ENCODE results near the gene COPB2.
"Not testable (repeated sequence)": the region's sequence is repeated elsewhere in the genome, so short reads cannot be mapped to it uniquely, and the experiment has no call there.

COPB2 gene

DNA sequence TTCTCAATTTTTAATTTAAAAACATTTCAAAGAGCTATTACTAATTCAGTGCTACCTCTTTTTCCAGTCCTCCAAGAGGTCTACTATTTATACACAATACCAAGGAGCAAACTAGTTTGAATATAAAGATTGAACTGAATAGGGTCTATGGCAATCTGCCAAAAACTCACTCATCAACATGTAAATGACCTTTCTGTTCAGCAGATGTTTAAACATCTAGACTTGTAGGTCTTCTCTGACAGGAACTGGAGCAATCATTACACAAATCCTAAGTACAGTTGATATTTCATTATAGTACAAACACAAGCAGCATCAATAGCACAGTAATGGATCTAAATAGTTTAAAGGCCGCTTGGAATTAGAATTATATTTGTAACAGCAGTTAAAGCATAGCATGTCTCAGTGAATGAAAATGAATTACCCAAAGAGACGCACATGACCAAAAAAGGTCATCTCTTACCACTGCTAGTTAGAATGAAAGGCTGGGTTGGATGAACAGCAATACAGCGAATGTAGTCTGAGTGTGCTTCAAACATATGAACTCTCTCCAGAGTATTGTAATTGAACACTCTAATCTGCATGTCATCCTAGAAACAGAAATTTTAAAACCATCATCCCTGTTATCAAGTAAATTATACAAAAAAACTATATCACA, 10.7 kb downstream of the COPB2 start:
- no peak for FAIRE-seq

DNA sequence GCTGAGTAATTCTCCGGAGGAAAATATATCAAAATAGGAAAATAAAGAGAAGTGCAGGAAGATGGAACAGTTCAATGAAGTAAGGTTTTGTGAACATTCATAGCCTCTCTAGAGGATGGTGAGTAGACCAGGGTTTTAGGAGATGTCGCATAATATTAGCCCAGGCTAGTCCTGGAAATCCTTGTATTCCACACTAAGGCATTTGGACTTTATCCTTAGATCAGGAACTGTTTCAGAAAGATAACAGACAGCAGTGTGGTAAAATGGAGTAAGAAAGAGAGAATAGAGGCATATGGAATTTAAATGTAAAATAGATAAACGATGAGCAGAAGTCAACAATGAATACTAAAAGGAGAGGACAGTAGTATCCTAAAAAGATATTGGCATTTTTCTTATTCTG, 12.1 kb downstream of the COPB2 start:
- FAIRE-seq: no peak

DNA sequence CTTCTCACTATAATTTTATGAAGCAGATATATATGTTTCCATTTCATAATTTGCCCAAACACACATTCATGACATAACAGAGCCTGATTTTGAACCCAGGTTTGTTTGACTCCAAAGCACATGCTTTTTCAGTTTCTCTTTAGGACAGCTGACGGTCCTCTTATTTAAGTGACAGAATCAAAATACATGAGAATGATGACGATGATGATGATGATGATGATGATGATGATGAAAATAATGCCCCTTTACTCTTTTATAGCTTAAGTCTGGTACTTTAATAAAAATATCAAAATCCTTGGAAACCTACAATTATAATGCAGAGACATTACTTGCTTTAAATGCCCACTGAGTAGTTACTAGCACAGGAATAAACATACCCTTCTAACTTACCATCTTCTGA, 15.3 kb downstream of the COPB2 start:
- FAIRE-seq: no peak

DNA sequence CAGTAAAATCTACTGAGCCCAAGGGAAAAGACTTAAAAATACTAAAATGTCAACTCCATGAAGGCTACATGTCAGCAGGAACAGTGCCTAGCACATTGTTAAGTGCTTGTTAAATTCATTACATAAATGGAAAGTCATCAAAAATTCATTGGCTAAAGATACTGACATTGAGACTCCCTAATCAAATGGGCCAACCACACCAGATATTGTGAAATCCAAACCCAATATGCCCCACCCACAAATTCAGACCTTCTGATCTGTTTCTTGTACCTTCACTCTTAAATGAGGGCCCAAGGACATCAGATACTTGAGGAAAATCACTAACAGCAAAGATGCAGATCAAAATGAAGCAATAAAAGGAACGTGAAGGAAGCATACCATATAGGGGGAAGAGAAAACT, 24.9 kb downstream of the COPB2 start:
- FAIRE-seq: no peak

DNA sequence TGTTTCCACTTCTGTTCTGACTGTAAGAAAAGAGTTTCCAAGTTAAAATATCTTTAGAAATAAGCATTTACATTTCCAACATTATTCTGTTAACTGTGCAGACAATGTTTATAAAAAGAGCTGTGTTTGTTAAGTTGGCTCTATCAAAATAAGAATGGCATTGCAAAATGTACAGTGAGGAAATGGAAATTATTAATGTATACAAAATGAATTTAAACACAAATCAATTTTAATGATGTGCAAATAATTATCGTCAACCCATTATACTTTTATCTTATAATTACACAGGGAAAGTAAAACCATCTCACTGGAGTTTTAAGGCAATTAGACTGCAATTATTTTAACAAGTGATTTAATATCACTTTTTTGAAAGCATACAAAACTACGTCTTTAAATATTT, 28.2 kb downstream of the COPB2 start:
- FAIRE-seq: no peak

DNA sequence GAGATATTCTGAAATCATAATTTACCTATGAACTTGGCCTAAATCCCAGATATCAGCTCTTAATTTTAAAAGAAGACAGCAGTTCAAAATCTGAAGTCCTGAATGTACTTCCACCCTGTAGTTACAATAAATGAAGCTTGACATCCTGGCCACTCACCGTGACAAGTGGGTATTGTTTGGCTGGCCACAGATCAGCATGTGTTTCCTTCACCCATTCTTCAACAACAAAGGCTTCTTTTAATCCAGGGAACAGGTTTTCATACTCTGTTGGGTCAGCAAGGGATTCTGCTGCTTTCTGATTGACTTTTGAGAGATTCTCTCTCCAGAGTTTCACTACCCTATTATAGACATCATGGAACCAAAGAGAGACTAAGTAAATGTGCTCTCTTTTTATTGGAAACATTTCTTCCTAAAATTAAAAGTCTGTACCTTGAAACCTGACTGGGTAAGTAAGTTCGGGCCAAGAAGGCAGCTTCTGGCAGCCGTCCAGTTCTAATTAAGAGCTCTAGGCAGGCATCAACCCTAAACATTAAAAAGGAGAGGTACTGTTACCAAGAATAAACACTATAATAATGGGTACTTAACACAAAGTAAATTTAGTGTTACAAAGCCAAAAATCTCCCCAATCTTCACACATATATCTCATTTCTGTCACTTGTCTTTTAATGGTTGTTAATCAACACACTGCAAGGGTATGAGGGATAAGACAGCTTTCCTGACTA, 30.4 kb downstream of the COPB2 start:
- FAIRE-seq: no peak

DNA sequence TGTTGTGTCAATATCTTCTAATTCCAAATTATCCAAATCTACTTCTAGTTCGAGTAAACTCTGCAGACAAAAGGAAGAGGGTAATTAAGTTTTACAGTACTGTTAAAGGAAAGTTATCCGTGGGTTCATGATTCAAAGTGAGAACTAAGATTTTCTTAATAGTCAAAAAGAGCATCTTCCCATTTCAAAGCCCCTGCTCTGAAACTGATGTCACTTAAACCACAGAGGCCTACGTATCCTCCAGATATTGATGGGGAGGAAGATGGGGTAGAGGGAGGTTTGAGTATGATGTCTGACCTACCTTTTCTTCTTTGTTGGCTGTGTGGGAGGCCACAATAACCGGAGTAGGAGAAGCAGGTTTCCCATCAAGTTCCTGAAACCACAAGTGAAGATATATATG, 31.5 kb downstream of the COPB2 start:
- no peak for FAIRE-seq

DNA sequence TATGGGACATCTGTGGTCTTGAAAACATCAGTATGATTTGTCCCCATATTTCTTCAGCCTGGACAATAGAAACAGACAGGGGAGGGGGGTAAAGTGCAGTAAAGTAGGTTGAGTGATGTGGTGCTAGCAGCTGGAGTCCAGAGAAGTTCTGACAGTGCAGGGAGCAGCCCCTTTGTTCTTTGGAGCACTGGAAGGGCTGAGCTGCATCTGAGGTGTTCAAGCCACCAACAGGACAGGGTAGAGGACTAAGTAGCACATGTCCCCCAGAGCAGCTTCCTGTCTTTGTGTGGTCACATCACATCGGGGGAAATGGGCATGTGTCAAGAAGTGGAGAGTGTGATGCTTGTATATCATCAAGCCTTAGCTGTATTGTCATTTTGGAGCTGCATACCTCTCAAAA, 33.6 kb downstream of the COPB2 start:
- no peak for FAIRE-seq

DNA sequence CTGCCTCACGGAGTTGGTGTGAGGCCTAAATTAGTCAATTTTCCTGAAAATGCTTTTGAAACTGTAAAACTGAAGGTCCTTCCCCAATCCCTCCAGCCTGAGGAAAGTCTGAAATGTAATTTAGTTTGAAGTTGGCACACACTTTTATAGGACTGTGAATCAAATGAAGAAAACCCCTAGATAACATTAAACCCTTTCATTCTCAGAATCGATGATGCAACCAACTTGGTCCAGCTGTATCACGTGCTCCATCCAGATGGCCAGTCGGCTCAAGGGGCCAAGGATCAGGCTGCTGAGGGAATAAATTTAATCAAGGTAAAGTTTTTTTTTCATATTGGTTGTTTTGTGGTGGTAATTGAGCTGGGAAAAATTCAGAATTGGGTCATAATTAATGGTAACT, 34.0 kb downstream of the COPB2 start:
- FAIRE-seq: no peak

DNA sequence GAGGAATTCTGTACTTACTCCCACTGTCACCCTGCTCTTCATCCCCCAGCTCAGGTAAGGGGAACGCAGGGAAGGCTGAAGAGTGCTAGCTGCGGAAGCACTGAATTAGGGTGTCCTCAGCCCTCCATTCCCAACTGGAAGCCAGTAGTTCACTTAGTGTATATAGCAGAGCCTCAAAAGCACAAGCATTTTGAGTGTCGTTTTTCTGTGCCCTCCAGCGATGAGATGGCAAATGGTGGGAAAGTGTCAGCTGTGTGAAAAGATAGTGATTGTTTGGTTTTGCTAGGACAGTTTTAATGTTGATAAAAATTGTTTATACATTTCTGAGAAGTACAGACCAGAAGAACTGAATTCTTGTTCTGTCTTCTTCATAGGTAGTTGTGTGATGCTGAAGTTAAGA, 34.8 kb downstream of the COPB2 start:
- no peak for FAIRE-seq

DNA sequence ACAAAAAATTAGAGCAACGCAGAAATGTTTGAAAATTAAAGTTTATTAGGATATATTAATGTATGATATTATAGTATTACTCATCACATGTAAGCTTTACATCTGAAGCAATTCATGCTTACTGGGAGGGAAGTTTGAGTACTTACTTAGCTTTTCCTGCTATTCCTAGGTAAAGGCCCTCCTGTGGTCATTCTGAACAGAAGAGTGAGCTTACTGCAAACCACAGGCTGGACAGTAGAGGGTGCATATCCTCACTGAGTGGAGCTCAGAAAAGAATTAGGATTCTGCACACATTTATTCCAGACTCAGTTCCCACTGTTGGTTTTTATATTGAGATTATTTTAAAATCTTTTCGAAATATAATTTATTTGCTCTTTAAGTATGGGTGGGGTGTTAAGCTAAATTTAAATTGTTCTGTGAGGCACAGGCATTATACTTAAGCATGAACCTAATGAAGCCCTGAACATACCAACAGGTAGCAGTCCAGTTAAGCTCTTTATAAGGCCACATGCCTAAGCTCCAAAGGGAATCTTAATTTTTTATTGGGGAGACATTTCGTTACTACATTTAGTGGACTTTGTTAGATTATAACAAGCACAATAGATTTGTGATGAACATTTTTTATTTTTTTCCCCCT, 35.4 kb downstream of the COPB2 start:
- FAIRE-seq: peak; percentile 89

DNA sequence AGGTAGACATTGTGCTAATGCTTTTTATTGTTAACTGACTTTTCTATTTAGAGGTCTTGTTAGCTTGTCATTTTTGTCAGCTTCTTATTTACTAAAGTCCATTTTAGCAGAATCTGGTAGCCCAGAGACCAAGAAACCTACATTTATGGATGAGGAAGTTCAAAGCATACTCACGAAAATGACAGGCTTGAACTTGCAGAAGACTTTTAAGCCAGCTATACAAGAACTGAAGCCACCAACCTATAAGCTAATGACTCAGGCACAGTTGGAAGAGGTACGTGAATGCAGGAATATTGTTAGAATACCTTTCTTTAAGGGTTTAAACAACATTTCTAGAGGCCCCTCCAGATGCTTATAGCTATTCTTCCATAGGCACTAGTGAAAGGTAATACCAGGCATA, 42.7 kb downstream of the COPB2 start:
- FAIRE-seq: no peak

DNA sequence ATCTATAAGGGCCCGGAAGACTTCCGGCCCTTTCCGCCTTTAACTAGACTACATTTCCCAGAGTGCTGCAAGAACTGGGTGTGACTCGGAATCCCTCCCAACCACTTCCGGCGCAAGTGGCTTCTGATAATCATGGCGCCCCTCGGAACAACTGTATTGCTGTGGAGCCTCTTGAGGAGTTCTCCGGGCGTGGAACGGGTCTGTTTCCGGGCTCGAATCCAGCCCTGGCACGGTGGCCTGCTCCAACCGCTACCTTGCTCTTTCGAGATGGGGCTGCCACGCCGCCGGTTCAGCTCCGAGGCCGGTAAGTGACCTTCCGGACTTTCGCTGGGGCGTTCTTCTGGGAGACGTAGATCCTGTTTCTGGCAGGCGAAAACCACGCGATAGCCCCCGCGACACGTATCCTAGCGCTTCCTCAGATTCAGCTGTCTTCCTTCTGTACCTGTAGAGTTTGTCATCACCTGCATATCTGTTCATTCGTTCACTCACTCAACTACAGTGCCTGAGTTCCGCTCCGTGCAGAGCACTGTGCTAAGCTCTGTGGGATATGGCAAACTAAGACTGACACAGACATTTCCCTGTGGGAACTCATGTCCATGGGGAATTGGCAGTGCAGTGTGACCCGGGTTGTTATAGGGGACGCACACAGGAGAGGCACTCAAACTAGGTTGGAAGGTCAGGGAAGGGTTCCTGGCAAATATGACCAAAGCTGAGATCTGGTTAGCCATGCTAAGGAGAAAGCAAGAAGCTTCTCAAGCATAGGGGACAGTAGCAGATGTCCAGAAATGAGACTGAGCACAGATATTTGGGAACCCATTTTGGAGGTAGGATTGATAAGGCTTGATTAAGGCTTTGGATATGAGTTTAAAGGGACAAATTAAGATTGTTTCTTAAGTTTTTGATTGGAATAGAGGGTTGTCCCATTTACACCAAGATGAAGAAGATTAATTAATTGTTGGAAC, 45.3 kb downstream of the COPB2 start, which contains the start of gene MRPS22:
MRPS22 (plus strand) TSS at position 126 of the 962 bp plus-strand sequence; CDS start at position 133, 7 bp downstream.
- FAIRE-seq: peak; percentile 60

DNA sequence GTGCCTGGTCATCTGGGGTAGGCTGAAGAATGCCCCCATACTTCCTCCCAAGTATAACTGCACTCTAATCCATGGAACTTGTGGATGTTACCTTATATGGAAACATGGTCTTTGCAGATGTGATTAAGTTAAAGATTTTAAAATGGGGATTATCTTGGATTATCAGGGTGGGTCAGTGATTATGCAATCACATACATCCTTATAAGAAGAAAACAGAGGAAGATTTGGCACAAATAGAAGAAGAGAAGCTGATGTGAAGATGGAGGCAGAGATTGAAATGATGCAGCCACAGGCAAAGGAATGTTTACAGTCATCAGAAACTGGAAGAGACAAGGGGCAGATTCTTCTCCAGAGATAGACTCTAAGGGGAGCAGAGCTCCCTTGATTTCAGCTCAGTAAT, 47.4 kb downstream of the COPB2 start:
- FAIRE-seq: no peak

DNA sequence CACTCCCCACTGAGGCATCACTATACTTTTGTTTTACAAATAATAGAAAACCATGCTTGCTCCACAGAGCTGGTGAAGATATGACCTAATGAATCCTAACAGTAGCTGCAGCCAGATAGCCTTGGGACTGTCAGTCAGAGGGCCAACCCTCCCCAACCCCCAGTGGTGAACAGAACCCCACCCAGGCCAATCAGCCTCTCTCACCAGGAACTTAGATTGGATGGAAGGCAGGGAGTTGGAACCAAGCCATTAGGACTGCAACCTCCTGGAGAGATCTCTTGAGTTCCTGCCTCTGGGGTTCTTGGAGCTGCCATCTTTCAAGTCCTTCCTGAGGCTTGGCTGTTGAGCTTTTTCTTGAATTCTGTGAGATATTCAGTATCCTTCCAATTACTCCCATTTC, 48.7 kb downstream of the COPB2 start:
- FAIRE-seq: no peak

DNA sequence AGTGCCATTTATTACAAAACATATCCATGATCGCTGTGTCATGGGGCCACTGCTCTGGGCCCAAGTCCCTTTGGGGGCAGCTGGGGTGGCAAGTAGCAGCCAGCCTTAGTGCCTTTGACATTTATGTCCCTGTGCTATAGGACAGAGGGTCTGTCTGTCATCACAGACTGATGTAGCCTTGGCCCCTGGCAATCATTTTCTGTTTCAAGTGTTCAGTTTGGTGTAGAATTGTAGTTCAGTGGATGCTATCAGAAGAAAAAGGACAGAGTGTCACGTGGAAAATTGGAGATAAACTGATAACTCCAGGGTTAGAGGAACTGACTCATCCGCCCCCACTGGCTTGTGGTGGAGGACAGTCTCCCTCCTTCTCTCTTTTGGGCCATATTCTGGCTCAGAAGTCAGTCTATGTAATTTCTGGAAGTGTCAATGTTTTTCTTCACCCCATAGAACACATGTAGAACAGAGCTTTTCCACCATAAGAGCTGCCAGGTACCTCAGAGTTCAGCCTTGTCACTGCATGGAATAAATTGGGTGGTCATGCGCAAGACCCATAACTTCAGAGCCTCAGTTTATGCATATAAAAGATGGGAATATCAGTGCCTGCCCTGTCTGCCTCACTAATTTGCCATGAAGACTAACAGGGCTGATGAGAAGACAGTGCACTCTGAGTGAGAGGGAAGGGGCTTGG, 50.1 kb downstream of the COPB2 start:
- no peak for FAIRE-seq

DNA sequence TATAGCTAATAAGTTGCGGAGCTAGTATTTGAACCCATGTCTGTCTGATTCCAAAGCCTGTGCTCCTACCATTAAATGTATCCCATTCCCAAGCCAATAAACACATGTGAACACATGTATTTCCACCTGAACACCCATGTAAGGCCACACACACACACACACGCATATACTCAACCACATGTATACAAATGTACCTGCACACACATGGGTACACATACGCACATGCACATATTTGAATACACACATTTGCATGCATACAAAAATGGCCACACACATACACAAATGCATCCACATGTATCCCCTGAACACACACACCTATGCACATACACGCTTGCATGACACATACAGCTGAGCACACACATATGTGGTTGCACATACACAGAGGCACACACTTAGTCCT, 51.0 kb downstream of the COPB2 start:
- no peak for FAIRE-seq

DNA sequence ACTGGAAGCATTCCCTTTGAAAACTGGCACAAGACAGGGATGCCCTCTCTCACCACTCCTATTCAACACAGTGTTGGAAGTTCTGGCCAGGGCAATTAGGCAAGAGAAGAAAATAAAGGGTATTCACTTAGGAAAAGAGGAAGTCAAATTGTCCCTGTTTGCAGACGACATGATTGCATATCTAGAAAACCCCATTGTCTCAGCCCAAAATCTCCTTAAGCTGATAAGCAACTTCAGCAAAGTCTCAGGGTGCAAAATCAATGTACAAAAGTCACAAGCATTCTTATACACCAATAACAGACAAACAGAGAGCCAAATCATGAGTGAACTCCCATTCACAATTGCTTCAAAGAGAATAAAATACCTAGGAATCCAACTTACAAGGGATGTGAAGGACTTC, 54.8 kb downstream of the COPB2 start:
- FAIRE-seq: not testable (repeated sequence)

DNA sequence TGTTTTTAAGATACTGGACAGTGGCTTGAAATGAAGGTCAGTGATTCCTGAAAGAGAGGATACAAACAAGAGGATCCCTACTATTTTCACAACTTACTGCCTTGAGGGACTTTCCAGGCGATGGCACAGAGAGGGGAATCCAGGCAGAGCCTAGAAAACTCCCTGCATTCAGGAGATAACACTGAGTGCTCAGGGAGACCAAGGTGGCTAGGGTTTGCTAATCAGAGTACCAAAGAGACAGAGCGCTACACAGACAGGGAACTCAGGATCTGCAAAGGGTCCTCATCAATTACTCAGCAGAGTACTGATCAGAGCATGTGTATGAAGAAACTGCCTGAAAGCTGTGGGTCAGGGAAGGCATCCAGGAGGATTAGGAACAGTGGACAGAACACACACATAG, 57.4 kb downstream of the COPB2 start:
- FAIRE-seq: no peak

DNA sequence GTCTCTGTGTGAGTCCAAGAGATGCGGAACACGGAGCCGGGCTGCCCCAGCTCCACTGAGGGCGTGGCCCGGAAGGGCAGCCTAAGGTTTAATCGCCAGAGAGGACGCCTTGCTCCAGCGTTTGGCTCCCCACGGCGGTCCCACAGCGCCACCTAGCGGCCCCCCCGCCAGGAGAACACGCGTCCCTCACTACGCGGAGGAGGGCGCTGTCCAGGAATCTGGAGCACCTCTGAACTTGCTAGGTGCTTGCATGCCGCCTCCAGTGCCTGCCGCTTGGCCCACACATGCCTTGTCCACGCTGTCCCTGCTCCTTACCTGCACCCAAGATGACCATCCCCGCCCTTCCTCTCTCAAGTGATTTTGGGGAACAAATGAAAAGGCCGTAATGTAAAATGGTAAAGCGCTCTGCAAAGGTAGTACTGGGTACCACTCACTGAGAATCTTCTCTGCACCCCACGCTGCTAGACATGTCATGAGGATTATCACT, 60.0 kb downstream of the COPB2 start:
- no peak for FAIRE-seq

DNA sequence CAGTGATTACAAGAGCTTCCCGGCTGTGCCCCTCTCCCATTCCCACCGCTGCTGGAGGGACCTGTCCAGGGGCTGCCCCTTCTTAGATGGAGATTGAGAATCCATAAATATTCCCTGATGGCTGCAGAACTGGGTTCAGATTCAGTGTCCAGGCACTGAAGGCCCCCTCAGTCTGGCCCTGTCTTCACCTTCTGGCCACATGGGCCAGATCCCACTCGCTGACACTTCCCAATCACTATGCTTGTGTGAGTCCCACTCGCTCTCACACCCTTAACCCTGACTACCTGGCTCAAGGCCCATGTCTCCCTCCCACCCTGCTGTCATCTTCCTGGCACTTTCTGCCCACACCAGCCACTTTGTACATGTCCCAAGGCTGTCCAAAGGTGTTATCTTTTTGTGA, 61.1 kb downstream of the COPB2 start:
- no peak for FAIRE-seq

DNA sequence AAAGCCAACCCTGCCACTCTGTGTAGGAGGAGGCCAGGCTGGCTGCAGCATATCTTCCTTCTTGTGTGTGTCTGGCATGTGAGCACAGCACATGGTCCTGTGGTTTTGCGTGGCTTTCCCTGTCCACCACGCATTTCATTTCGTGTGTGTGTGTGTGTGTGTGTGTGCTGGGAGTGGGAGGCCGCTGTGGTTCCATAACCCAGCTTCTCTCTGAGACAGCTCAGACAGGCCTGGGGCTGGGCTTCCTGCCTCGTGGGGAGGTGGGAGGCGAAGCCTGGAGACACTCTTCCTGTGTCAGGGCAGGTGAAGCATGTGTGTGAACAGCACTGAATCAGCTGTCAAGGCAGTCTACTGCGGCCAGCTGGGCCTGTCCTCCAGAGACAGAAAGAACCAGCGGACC, 61.6 kb downstream of the COPB2 start:
- no peak for FAIRE-seq
